22Rv1 (cell line): Measurements from ENCODE around the gene PRR36.

Experiments used
- H3K27ac ChIP-seq: fragments of 450-650 bp; 2 replicates; pipeline ENCODE4 v1.5.1; 2017
- ZFX ChIP-seq: fragments of 450-650 bp; IDR thresholded peaks from 2 replicates; pipeline ENCODE4 v1.6.1; 2017; ENCODE audit warnings: antibody characterized with exemption, borderline replicate concordance
- TF ChIP-seq, protein P1 (sequence below): fragments of 450-650 bp; IDR thresholded peaks from 2 replicates; pipeline ENCODE4 v1.5.1; 2017; ENCODE audit warnings: mild to moderate bottlenecking

Gene PRR36

DNA sequence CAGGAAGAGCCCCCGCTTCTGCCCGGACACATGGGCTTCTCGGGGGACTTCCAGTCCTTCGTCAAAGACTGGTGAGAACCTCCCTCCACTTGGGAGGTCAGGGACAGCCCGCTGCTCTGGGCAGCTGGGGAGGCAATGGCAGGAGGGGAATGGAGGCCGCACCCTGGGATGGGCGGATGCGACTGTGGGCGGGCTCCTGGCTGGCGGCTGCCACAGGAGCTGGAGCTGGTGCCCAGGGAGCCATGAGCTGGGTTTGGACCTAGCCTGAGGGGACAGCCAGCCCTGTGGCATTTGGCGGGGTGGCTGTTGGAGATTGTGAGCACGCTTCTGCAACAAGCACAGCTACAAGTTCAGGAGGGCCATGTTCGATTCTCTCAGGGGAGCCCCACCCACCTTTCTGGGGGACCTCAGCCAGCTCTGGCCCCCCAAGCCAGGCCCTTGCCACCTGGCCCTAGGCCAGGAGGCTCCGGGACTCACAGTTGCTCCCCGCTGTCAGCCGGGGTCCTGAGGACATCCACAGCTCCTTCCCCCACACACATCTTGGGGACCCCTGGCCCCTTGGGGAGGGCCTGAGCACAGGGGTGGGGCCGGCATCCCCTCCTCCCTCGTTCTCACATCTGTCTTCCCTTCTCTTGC lies 37.4 kb upstream of the PRR36 start:
- TF ChIP-seq ZFX, result no peak
- TF ChIP-seq, protein P1, sequence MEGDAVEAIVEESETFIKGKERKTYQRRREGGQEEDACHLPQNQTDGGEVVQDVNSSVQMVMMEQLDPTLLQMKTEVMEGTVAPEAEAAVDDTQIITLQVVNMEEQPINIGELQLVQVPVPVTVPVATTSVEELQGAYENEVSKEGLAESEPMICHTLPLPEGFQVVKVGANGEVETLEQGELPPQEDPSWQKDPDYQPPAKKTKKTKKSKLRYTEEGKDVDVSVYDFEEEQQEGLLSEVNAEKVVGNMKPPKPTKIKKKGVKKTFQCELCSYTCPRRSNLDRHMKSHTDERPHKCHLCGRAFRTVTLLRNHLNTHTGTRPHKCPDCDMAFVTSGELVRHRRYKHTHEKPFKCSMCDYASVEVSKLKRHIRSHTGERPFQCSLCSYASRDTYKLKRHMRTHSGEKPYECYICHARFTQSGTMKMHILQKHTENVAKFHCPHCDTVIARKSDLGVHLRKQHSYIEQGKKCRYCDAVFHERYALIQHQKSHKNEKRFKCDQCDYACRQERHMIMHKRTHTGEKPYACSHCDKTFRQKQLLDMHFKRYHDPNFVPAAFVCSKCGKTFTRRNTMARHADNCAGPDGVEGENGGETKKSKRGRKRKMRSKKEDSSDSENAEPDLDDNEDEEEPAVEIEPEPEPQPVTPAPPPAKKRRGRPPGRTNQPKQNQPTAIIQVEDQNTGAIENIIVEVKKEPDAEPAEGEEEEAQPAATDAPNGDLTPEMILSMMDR, result no peak
- no peak overlapping the region for H3K27ac ChIP-seq

DNA sequence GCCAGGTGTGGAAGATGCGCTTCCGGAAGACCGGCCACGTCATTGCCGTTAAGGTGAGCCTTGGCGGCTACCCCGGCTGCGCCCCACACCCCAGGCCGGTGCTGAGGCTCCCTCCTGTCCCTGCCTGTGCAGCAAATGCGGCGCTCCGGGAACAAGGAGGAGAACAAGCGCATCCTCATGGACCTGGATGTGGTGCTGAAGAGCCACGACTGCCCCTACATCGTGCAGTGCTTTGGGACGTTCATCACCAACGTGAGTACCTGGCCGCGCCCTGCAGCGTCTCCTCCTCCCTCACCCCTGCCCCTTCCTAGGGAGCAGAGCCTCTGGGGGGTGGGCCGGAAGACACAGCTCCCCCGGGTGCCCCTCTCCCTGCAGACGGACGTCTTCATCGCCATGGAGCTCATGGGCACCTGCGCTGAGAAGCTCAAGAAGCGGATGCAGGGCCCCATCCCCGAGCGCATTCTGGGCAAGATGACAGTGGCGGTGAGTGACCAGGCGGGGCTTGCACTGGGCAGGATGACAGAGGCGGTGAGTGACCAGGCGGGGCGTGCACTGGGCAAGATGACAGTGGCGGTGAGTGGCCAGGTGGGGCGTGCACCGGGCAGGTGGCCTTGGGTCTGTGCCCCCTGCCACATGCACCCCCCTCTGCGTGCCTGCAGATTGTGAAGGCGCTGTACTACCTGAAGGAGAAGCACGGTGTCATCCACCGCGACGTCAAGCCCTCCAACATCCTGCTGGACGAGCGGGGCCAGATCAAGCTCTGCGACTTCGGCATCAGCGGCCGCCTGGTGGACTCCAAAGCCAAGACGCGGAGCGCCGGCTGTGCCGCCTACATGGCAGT lies 36.4 kb upstream of the PRR36 start:
- TF ChIP-seq, protein P1, result no peak
- no peak for TF ChIP-seq ZFX
- H3K27ac ChIP-seq, result no peak overlapping the region

DNA sequence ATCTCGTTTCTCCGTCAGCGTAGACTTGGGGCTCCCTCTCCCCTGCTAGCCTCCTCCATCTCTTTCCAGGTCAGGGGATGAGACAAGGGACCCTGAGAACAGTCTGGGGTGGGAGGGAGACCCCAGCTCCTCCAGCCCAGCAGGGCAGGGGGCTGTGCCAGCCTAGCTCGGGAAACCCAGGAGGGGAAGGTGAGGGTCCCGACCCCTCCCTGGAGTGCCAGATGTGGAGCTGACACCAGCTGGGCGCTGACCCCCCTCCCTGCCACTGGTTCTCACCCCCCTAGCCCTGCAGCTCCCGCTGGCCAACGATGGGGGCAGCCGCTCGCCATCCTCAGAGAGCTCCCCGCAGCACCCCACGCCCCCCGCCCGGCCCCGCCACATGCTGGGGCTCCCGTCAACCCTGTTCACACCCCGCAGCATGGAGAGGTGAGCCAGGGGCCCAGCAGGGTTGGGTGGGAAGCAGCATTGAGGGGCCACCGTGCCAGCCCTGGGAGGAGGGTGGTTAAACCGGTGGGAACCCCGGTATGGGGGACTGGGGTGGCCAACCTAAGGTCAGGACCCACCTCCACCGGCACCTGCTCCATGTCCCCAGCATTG lies 35.4 kb upstream of the PRR36 start:
- no peak for TF ChIP-seq ZFX
- TF ChIP-seq, protein P1, result no peak
- H3K27ac ChIP-seq, result no peak overlapping the region

DNA sequence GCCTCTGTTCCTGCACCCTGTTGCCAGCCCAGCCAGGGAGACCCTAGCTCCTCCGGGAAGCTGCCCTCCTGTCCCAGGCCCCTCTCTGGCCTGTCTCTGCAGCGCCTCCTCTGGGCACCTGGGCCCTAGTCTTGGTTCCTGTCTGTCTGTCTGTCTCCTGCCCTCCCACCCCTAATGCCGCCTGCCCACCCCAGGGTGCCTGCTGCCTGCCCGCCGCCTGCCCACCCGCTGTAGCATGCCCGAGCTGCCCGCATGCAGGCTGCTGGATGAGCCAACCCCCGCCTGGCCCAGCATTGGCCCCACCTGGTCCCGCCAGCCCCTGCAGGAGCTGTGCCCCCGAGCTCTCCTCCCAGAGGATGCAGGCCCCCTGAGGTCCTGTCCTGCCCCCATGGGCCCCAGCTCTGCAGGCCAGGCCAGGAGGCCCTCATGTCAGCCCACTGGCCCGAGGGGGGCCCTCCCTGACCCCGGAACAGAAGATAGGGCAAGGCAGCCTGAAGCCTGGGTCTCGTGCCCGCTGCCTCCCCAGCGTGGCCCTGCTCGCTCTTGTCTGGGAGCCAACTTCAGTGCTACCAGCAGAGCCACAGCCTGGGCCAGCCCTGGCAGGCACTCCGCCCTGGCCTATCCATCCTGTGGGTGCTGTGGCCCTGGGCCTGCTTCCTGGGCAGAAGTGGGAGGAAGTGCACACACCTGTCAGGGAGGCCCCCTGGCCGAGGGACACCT lies 34.7 kb upstream of the PRR36 start:
- TF ChIP-seq ZFX, result no peak
- TF ChIP-seq, protein P1, result no peak

DNA sequence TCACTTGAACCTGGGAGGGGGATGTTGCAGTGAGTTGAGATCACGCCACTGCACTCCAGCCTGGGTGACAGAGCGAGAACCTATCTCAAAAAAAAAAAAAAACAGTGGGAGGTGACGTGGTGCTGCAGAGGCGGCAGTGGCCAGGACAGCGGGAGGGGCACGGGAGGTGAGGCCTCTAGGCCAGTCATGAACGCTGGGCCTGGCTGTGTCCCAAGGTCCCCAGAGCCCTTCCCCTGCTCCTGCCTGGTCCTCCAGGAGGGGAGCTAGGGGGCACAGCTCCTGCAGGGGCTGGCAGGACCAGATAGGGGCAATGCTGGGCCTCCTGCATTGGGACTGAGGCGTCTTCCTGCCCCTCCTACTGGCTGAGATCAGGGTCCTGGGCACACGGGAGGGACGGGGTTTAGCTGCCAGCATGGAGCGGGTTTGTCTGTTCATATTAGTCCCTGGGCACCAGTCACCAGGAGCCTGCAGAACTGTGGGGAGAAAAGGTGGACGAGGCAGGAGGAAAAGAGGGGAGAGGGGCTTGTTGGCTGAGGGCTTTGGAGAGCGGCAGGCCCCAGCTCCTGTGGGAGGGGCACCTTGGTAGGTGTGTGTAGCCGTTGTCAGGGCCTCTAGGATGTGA lies 34.0 kb upstream of the PRR36 start:
- H3K27ac ChIP-seq, result no peak overlapping the region
- TF ChIP-seq, protein P1, result no peak
- TF ChIP-seq ZFX, result no peak

More for the DNA sequence above, 34.7 kb upstream of the PRR36 start:
- no peak overlapping the region for H3K27ac ChIP-seq

DNA sequence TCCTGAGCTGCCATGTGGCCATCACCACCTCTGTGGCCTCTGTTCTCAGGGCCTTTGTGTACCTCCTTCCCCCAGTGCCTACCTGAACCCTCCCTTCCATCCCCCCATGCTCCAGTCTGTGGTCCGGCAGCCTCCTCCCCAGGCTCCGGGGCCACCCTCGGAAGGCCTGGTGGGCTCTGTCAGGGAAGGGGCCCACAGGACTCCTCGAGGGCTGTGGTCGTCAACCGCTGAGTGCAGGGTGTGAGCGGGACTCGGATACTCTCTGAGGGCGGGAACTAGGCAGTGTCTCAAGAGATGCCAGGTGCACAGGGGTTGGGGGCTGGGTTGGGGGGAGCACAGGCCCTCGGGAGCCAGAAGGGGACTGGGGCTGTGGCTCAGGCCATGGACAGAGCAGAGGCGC lies 33.4 kb upstream of the PRR36 start:
- TF ChIP-seq, protein P1, result no peak
- no peak for TF ChIP-seq ZFX
- H3K27ac ChIP-seq, result no peak overlapping the region
